HG03460 (cell line): ENCODE results near the gene C12orf42.

Experiments
- ATAC-seq: cut with Tn5 transposase; IDR thresholded peaks from one replicate; pipeline ENCODE4 v1.9.1; 2021; ENCODE audit not compliant: unreplicated experiment

The C12orf42 gene

DNA sequence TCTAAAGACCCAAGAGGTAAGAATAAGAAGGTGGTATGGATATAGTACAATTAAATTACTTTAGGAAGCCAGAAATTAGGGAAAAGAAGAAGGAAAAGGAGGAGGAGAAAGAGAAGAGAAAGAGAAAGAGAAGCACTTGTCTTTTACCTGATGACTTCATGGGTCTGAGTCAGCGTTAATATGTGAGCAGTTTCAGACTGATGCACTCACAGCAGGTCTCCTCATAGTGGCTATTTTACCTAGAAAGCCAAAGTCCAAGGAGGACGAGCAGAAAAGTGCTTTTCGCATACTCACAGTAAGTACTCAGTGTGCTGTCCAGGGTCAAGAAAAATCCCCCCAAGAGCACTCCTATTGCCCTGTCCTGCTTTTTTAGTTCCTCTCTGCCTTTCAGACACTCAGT is 222.1 kb downstream of the C12orf42 start:
- no peak for ATAC-seq

DNA sequence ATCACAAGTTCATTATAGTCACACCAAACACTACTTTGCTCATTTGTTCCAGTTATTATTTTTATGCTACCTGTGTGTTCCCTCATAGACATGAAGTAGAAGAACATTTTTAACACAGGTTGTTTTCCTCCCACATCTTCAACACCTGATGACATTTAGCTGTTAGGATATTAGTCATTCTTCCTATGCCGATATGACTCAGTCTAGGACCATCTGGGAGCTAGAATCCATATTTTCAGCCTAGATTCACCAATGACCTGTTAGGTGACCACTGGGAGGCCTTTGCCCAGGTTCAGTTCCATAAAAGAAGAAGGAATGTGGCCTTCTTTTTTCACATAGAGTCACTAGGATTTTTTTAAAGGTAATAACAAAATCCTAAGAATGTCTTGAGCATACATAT is 222.8 kb downstream of the C12orf42 start:
- no peak for ATAC-seq

- ATAC-seq = no peak
Measured at GRCh38 chr12:103269946-103270345, 225.8 kb downstream of the C12orf42 start.

DNA sequence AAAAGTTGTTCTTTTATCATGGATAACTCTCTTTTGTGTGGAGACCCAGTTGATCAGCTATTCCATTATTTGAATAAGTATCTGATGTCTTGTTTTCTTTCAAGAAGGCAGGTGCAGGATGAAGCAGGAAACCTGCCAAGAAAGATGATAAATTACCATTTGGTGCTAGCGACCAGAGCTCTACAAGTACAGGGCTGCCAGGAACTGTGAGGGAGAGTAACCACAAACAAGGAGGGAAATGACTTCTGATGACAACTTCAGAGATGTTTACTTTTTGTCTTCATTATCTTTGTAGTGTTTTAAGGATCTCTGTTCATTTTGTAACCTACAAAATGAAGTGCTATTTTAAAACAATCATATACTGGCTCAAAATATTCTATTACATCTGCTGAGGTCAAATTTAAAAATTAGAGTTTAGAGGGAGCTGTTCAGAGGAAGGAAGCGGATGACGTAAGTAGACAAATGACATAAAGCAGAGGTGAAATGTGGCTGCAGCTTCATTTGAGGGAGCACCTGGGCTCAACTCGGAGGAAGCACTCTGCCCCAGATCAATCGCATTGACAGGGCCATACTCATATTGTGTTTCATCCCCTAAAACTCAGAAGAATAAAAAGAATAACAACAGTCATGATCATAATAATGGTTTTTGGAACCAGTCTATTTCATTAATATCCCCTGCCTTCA is 226.8 kb downstream of the C12orf42 start:
- no peak for ATAC-seq

DNA sequence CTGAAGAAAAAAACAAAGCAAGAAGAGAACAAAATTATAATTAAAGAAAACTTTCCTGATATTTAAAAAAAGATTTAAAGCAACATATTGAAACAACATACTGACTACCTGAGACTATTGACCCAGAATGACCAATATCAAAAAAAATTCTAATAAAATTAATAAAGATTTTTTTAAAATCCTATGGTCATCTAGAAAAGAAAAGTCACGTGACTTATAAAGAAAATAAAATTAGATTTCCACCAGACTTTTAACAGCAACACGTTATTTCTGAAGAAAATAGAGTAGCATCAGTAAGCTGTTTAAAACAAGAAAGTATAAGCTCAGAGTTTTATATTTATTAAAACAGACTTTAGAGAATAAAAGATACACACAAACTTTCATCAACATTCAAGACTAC is 238.0 kb downstream of the C12orf42 start:
- ATAC-seq = no peak
